HepG2 (cell line): ENCODE data around the gene OSBPL1A. TPM values are rescaled to one million over a fixed set of nuclear protein-coding genes. Genes with fewer than 3 reads are reported as not detected.

Experiments
- AGO1 ChIP-seq: fragments of 200-400 bp; formaldehyde crosslinking; IDR thresholded peaks from 2 replicates; pipeline ENCODE4 v1.6.1; 2017; ENCODE audit warnings: mild to moderate bottlenecking, low read depth, low read length, moderate library complexity; ENCODE audit not compliant: poor library complexity, severe bottlenecking
- ARNTL ChIP-seq: sonication (generic); formaldehyde crosslinking; IDR thresholded peaks from 2 replicates; pipeline ENCODE4 v1.4.0; 2020; ENCODE audit warnings: mild to moderate bottlenecking, missing genetic modification reagents
- FOXC1 ChIP-seq: sonication (generic); formaldehyde crosslinking; IDR thresholded peaks from 2 replicates; pipeline ENCODE4 v1.8.0; 2022; ENCODE audit warnings: mild to moderate bottlenecking, missing genetic modification reagents, borderline replicate concordance
- HES4 ChIP-seq: sonication (generic); formaldehyde crosslinking; IDR thresholded peaks from 2 replicates; pipeline ENCODE4 v1.9.0; 2021; ENCODE audit warnings: mild to moderate bottlenecking, missing genetic modification reagents, borderline replicate concordance
- HNRNPK ChIP-seq: fragments of 200-400 bp; formaldehyde crosslinking; IDR thresholded peaks from 2 replicates; pipeline ENCODE4 v1.6.1; 2018; ENCODE audit warnings: low read length, low read depth, moderate library complexity, mild to moderate bottlenecking; ENCODE audit not compliant: poor library complexity, severe bottlenecking
- HOXA5 ChIP-seq: sonication (generic); formaldehyde crosslinking; IDR thresholded peaks from 2 replicates; pipeline ENCODE4 v1.4.0; 2020; ENCODE audit warnings: missing genetic modification reagents
- KAT8 ChIP-seq: IDR thresholded peaks from 2 replicates; pipeline ENCODE4 v1.6.1; 2016; ENCODE audit warnings: missing genetic modification reagents, missing compliant biosample characterization
- MAX ChIP-seq: IDR thresholded peaks from 2 replicates; pipeline ENCODE4 v1.6.1; 2012; ENCODE audit warnings: inconsistent platforms
- MTERF4 ChIP-seq: sonication (generic); formaldehyde crosslinking; IDR thresholded peaks from 2 replicates; pipeline ENCODE4 v1.8.0; 2023; ENCODE audit warnings: mild to moderate bottlenecking, missing genetic modification reagents
- ZBTB44 ChIP-seq: sonication (generic); formaldehyde crosslinking; IDR thresholded peaks from 2 replicates; pipeline ENCODE4 v1.4.0; 2020; ENCODE audit warnings: missing genetic modification reagents
- ZNF605 ChIP-seq: sonication (generic); formaldehyde crosslinking; IDR thresholded peaks from 2 replicates; pipeline ENCODE4 v1.8.0; 2022; ENCODE audit warnings: mild to moderate bottlenecking, missing genetic modification reagents
- ZNF704 ChIP-seq: sonication (generic); formaldehyde crosslinking; IDR thresholded peaks from 2 replicates; pipeline ENCODE4 v1.8.1; 2023; ENCODE audit warnings: mild to moderate bottlenecking, inconsistent platforms, moderate library complexity, missing genetic modification reagents, borderline replicate concordance
- polyA plus RNA-seq, 8 experiments: library from polyadenylated mRNA; depleted of rRNA in 3 of 8; stranded (reverse) in 7 of 8; unstranded in 1 of 8; fragments of >200 nt; fragmentation: Illumina TruSeq in 4 of 8; extraction: Trizol in 4 of 8; gene quantifications; 2 replicates each; pipeline versions ENCODE4 v1.2.1 to v1.2.3, GENCODE V29; 2011 to 2016; ENCODE audit warnings: low read depth in 4 of 8, missing spikeins in 1 of 8, mixed read lengths in 1 of 8; ENCODE audit not compliant: insufficient read depth in 1 of 8
- total RNA-seq, 5 experiments: library from RNA; depleted of rRNA; stranded (reverse); fragments of >200 nt; fragmentation: Illumina TruSeq; extraction: Trizol; gene quantifications; 2 replicates each; pipeline ENCODE4 v1.2.3, GENCODE V29; 2016; ENCODE audit warnings: low read depth in 1 of 5
- TF ChIP-seq, protein P1 (sequence below): sonication (generic); formaldehyde crosslinking; IDR thresholded peaks from 2 replicates; pipeline ENCODE4 v1.4.0; 2020; ENCODE audit warnings: mild to moderate bottlenecking, missing genetic modification reagents
- TF ChIP-seq, protein P2 (sequence below): sonication (generic); formaldehyde crosslinking; IDR thresholded peaks from 2 replicates; pipeline ENCODE4 v1.8.1; 2023; ENCODE audit warnings: mild to moderate bottlenecking, missing genetic modification reagents
- TF ChIP-seq, protein P3 (sequence below): sonication (generic); formaldehyde crosslinking; IDR thresholded peaks from 2 replicates; pipeline ENCODE4 v1.5.0; 2020; ENCODE audit warnings: mild to moderate bottlenecking, missing genetic modification reagents
- TF ChIP-seq, protein P4 (sequence below): sonication (generic); formaldehyde crosslinking; IDR thresholded peaks from 2 replicates; pipeline ENCODE4 v1.4.0; 2020; ENCODE audit warnings: missing genetic modification reagents

The OSBPL1A gene
- total and polyA plus RNA-seq, 2 of the 13 experiments (the other 11 are each of a cell fraction or from before 2014, with no cell fraction given) = 0.02 TPM; not detected in 1

DNA sequence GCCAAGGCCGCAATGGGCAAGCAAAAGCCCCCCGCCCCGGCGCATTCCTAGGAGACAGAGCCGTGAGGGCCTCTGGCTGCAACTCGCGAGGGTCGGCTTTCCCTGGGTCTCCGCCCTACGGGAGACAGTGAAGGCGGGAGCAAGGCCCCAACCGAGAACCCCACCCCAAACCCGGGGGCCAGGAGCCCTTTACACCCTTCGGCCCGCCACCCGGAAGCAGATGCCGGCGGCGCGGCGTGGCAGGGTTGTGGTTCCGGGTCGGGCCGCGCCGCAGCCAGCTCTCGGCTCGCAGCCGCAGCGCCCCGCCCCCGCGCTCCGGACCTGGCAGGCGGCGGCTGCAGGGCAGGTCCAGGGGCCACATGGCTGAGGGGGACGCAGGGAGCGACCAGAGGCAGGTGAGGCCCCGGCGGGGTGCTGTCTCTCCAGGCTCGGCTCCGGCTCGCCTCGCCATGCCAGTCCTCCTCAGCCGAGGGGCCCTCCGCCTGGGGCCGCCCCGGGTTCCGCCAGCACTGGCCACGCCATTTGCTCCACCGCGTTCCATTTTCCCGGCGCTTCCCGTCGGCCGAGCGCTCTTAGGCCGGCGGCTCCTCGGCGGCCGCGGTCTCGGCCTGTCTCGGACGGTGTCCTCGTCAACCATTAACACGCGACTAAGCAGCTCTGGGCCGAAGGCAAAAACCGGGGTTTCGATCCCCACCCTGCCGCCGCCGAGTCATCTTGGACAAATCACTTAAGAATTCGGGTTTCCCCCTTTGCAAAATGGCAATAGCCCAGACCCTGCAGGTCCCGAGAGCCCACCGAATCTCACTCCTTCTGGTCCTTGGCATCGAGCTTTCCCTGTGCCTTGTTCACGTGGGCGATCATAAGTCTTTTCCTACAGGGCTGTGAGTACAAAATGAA lies 29.0 kb upstream of the OSBPL1A start, which contains the start of gene IMPACT (continued):
- TF ChIP-seq ZBTB44 (no peak), AGO1 (peak; percentile 27), FOXC1 (CRISPR knock-in tag) (peak; percentile 88), HOXA5 (CRISPR knock-in tag) (0 out of 2 replicates have a peak, but pooled peaks have one; percentile 47), HES4 (CRISPR knock-in tag) (0 out of 2 replicates have a peak, but pooled peaks have one; percentile 5), HNRNPK (no peak), MTERF4 (CRISPR knock-in tag) (0 out of 2 replicates have a peak, but pooled peaks have one; percentile 26), MAX (peak; percentile 86), ZNF605 (no peak), ZNF704 (0 out of 2 replicates have a peak, but pooled peaks have one; percentile 38), KAT8 (CRISPR knock-in tag) (peak; percentile 61), ARNTL (CRISPR knock-in tag) (0 out of 2 replicates have a peak, but pooled peaks have one; percentile 19)
- TF ChIP-seq, protein P1, sequence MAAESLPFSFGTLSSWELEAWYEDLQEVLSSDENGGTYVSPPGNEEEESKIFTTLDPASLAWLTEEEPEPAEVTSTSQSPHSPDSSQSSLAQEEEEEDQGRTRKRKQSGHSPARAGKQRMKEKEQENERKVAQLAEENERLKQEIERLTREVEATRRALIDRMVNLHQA (CRISPR knock-in tag) = no peak
- TF ChIP-seq, protein P2, sequence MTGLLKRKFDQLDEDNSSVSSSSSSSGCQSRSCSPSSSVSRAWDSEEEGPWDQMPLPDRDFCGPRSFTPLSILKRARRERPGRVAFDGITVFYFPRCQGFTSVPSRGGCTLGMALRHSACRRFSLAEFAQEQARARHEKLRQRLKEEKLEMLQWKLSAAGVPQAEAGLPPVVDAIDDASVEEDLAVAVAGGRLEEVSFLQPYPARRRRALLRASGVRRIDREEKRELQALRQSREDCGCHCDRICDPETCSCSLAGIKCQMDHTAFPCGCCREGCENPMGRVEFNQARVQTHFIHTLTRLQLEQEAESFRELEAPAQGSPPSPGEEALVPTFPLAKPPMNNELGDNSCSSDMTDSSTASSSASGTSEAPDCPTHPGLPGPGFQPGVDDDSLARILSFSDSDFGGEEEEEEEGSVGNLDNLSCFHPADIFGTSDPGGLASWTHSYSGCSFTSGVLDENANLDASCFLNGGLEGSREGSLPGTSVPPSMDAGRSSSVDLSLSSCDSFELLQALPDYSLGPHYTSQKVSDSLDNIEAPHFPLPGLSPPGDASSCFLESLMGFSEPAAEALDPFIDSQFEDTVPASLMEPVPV (CRISPR knock-in tag) = 0 out of 2 replicates have a peak, but pooled peaks have one; percentile 27
- TF ChIP-seq, protein P3, sequence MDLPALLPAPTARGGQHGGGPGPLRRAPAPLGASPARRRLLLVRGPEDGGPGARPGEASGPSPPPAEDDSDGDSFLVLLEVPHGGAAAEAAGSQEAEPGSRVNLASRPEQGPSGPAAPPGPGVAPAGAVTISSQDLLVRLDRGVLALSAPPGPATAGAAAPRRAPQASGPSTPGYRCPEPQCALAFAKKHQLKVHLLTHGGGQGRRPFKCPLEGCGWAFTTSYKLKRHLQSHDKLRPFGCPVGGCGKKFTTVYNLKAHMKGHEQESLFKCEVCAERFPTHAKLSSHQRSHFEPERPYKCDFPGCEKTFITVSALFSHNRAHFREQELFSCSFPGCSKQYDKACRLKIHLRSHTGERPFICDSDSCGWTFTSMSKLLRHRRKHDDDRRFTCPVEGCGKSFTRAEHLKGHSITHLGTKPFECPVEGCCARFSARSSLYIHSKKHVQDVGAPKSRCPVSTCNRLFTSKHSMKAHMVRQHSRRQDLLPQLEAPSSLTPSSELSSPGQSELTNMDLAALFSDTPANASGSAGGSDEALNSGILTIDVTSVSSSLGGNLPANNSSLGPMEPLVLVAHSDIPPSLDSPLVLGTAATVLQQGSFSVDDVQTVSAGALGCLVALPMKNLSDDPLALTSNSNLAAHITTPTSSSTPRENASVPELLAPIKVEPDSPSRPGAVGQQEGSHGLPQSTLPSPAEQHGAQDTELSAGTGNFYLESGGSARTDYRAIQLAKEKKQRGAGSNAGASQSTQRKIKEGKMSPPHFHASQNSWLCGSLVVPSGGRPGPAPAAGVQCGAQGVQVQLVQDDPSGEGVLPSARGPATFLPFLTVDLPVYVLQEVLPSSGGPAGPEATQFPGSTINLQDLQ (CRISPR knock-in tag) = 0 out of 2 replicates have a peak, but pooled peaks have one; percentile 45
- TF ChIP-seq, protein P4, sequence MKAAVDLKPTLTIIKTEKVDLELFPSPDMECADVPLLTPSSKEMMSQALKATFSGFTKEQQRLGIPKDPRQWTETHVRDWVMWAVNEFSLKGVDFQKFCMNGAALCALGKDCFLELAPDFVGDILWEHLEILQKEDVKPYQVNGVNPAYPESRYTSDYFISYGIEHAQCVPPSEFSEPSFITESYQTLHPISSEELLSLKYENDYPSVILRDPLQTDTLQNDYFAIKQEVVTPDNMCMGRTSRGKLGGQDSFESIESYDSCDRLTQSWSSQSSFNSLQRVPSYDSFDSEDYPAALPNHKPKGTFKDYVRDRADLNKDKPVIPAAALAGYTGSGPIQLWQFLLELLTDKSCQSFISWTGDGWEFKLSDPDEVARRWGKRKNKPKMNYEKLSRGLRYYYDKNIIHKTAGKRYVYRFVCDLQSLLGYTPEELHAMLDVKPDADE (CRISPR knock-in tag) = peak; percentile 76; the same call in 1 of the 2 replicates
